ENCODE data around the gene ZNF117. TPM values are rescaled to one million over a fixed set of nuclear protein-coding genes. Genes with fewer than 3 reads are reported as not detected.

Gene ZNF117
- total and polyA plus RNA-seq, 9 of the 15 experiments (the other 6 are each of a cell fraction or from before 2014, with no cell fraction given) = 2.5 to 18.9 (median 14.1) TPM

- TF ChIP-seq RBM15 (IDR thresholded peaks at IDR 0.05; ENCODE audit: insufficient read depth, low read length) (no peak), PCBP1 (IDR thresholded peaks at IDR 0.05; ENCODE audit: low read depth, low read length, poor library complexity, severe bottlenecking) (no peak), HDAC3 (IDR thresholded peaks at IDR 0.05; ENCODE audit: borderline replicate concordance, partially characterized antibody) (peak; percentile 99), CBX2 (IDR thresholded peaks at IDR 0.05; ENCODE audit: insufficient read depth, low read length, poor library complexity, severe bottlenecking) (no peak), TCFL5 (CRISPR knock-in tag; conservative IDR thresholded peaks at IDR 0.05) (no peak), NCOA4 (IDR thresholded peaks at IDR 0.05; ENCODE audit: partially characterized antibody) (no peak), ZBTB7A (IDR thresholded peaks at IDR 0.05; ENCODE audit: borderline replicate concordance, control insufficient read depth, low read depth, low read length) (peak; percentile 81), CREB3 (tag; conservative IDR thresholded peaks at IDR 0.05; ENCODE audit: low read depth) (no peak), ZNF133 (CRISPR knock-in tag; IDR thresholded peaks at IDR 0.05) (no peak), THRA (IDR thresholded peaks at IDR 0.05) (no peak), MAZ (CRISPR knock-in tag; conservative IDR thresholded peaks at IDR 0.05 in 1 of 2, IDR thresholded peaks at IDR 0.05 in 1 of 2) (peak; percentile 56 to 75; a peak in 3 of 4 replicates), PTBP1 (IDR thresholded peaks at IDR 0.05; ENCODE audit: low read depth, low read length) (no peak)
- TF ChIP-seq, protein P1, sequence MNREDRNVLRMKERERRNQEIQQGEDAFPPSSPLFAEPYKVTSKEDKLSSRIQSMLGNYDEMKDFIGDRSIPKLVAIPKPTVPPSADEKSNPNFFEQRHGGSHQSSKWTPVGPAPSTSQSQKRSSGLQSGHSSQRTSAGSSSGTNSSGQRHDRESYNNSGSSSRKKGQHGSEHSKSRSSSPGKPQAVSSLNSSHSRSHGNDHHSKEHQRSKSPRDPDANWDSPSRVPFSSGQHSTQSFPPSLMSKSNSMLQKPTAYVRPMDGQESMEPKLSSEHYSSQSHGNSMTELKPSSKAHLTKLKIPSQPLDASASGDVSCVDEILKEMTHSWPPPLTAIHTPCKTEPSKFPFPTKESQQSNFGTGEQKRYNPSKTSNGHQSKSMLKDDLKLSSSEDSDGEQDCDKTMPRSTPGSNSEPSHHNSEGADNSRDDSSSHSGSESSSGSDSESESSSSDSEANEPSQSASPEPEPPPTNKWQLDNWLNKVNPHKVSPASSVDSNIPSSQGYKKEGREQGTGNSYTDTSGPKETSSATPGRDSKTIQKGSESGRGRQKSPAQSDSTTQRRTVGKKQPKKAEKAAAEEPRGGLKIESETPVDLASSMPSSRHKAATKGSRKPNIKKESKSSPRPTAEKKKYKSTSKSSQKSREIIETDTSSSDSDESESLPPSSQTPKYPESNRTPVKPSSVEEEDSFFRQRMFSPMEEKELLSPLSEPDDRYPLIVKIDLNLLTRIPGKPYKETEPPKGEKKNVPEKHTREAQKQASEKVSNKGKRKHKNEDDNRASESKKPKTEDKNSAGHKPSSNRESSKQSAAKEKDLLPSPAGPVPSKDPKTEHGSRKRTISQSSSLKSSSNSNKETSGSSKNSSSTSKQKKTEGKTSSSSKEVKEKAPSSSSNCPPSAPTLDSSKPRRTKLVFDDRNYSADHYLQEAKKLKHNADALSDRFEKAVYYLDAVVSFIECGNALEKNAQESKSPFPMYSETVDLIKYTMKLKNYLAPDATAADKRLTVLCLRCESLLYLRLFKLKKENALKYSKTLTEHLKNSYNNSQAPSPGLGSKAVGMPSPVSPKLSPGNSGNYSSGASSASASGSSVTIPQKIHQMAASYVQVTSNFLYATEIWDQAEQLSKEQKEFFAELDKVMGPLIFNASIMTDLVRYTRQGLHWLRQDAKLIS (CRISPR knock-in tag; IDR thresholded peaks at IDR 0.05) = no peak
- TF ChIP-seq, protein P2, sequence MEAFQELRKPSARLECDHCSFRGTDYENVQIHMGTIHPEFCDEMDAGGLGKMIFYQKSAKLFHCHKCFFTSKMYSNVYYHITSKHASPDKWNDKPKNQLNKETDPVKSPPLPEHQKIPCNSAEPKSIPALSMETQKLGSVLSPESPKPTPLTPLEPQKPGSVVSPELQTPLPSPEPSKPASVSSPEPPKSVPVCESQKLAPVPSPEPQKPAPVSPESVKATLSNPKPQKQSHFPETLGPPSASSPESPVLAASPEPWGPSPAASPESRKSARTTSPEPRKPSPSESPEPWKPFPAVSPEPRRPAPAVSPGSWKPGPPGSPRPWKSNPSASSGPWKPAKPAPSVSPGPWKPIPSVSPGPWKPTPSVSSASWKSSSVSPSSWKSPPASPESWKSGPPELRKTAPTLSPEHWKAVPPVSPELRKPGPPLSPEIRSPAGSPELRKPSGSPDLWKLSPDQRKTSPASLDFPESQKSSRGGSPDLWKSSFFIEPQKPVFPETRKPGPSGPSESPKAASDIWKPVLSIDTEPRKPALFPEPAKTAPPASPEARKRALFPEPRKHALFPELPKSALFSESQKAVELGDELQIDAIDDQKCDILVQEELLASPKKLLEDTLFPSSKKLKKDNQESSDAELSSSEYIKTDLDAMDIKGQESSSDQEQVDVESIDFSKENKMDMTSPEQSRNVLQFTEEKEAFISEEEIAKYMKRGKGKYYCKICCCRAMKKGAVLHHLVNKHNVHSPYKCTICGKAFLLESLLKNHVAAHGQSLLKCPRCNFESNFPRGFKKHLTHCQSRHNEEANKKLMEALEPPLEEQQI (IDR thresholded peaks at IDR 0.05) = peak; percentile 99
- TF ChIP-seq, protein P3, sequence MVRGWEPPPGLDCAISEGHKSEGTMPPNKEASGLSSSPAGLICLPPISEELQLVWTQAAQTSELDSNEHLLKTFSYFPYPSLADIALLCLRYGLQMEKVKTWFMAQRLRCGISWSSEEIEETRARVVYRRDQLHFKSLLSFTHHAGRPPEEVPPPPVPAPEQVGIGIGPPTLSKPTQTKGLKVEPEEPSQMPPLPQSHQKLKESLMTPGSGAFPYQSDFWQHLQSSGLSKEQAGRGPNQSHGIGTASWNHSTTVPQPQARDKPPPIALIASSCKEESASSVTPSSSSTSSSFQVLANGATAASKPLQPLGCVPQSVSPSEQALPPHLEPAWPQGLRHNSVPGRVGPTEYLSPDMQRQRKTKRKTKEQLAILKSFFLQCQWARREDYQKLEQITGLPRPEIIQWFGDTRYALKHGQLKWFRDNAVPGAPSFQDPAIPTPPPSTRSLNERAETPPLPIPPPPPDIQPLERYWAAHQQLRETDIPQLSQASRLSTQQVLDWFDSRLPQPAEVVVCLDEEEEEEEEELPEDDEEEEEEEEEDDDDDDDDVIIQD (CRISPR knock-in tag; IDR thresholded peaks at IDR 0.05) = no peak
Observed at GRCh38 chr7:64999165-65000004, 8.5 kb upstream of the ZNF117 start (continued).

All from K562 (cell line).